Spinal cord (tissue), 10 donors: ENCODE results near the gene TSHR. TPM values are rescaled to one million over a fixed set of nuclear protein-coding genes. Genes with fewer than 3 reads are reported as not detected.
A peak's percentile ranks its signal among the peaks of the same experiment; 100 is the strongest.

Experiments used
- DNase-seq, 6 donors: peaks; one replicate each; pipeline versions ENCODE4 v3.0.0 to v3.0.0-alpha.2; 2013 to 2015; ENCODE audit warnings: low spot score in 6 of 6, low read depth in 4 of 6
- H3K27ac ChIP-seq: one replicate; pipeline ENCODE4 v1.5.1; 2013; ENCODE audit warnings: low read depth, low read length, control low read depth
- H3K27me3 ChIP-seq: one replicate; pipeline ENCODE4 v1.6.1; 2013; ENCODE audit warnings: low read length; ENCODE audit not compliant: control insufficient read depth, insufficient read depth
- H3K36me3 ChIP-seq: one replicate; pipeline ENCODE4 v1.6.1; 2013; ENCODE audit warnings: low read length; ENCODE audit not compliant: control insufficient read depth, insufficient read depth
- H3K4me1 ChIP-seq: one replicate; pipeline ENCODE4 v1.6.1; 2013; ENCODE audit warnings: low read length; ENCODE audit not compliant: control insufficient read depth, insufficient read depth
- H3K4me3 ChIP-seq: one replicate; pipeline ENCODE4 v1.5.1; 2013; ENCODE audit warnings: low read depth, low read length, control low read depth
- H3K9me3 ChIP-seq: one replicate; pipeline ENCODE4 v1.6.1; 2013; ENCODE audit warnings: low read length; ENCODE audit not compliant: control insufficient read depth, insufficient read depth
- WGBS: methylation state at CpG from one replicate; pipeline ENCODE4 v1.1.5; 2013; ENCODE audit warnings: missing lambda C conversion rate; ENCODE audit not compliant: insufficient coverage; 5-methylcytosine and 5-hydroxymethylcytosine counted together
- polyA plus RNA-seq, 2 donors: library from polyadenylated mRNA; unstranded; fragments of 120-200 nt; gene quantifications; one replicate each; pipeline ENCODE4 v1.2.1, GENCODE V29; 2013; ENCODE audit not compliant: insufficient read length in 2 of 2
- total RNA-seq, 2 donors: library from RNA; depleted of rRNA in 1 of 2; stranded (reverse); fragments of 120-200 nt in 1 of 2; fragments of >200 nt in 1 of 2; gene quantifications; one replicate each; pipeline versions ENCODE4 v1.2.3 to v1.2.4, GENCODE V29; 2013 to 2014
- donor health status: healthy.

Gene TSHR
- total and polyA plus RNA-seq, 4 donors, result 3.3 to 6.5 (median 4.8) TPM

DNA sequence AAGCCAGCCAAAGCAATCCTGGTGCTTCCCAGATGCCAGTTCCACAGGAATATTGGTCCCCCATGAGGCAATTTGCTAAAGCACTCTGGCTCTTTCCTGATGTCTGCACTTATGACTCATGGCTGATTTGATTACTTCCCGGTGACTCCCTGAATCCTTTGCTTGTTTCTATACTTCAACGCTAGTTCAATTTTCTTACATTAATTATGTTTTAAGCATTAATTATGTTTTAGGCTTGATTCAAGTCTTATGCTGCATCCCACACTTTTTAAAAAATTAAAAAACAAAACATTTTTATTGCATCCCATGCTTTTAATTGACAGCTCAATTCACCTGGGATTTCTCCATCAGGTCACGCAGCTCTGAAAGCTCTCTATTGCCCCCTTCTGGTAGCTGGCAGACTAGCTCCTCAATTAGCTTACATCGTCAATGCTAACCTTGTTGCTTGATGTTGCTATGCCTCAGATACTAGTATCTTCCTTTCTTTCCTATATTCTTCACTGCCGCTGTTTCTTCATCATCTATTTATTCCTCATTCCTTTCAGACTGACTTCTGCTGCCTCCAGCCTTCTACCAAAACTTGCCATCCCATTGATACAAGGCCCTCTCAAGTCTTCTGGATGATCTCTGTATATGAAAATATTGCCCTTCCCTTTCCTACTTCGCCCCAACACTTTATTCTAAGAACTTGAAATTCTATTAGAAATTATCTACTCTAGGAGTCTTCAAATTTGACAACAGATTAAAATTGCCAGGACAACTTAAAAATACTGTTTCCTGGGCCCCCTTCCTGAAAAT, 32.0 kb downstream of the TSHR start:
- Histone ChIP-seq H3K4me3 (no peak overlapping the region), H3K27ac (no peak overlapping the region), H3K9me3 (no peaks in the 10 kb centered on the region), H3K36me3 (no peaks in the 10 kb centered on the region), H3K27me3 (no peaks in the 10 kb centered on the region), H3K4me1 (no peaks in the 10 kb centered on the region)
- WGBS, result 18% methylated on average over 3 of the region's 6 CpGs
- DNase-seq, result peak in 4 of 6 donors; percentile 43 to 90 (median 68)

GRCh38 chr14:80988192-80988591, 32.8 kb downstream of the TSHR start:
- no peak for DNase-seq
- no peak overlapping the region for H3K4me3 ChIP-seq
- H3K9me3 ChIP-seq, result no peaks in the 10 kb centered on the region
- H3K27me3 ChIP-seq, result no peaks in the 10 kb centered on the region
- no peaks in the 10 kb centered on the region for H3K4me1 ChIP-seq
- H3K36me3 ChIP-seq, result no peaks in the 10 kb centered on the region
- WGBS, result 56% methylated on average over 1 of the region's 1 CpG
- no peak overlapping the region for H3K27ac ChIP-seq

DNA sequence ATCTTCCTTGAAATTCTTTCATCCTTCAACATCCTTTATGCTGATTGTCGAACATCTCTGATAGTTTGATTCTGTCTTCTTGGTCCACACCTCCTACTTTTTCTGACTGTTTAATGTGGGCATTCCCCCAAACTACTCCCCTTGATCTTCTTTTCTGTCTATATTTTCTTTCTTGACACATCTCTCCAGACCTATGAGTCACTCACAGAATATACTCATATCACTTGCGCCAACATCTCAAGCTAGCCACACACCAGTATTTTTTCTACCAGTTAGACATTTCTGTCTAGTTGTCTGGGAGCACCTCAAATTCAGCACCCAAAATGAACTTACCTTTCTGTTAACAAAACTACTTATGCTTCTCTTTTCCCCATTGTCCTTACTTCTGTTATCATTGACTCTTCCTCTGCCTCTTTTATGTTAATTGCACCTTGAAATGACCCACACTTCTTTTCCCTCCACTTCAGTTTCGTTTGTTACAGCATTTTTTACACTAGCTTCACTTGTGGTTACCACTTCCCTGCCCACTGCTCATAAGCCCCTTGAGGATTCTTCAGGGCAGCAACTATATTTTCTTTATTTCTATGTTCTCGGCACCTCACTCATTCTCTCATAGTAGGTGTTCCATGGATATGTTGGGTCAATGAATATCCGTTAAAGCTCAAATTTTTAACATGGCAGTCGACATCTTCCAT, 33.5 kb downstream of the TSHR start:
- Histone ChIP-seq H3K36me3 (no peaks in the 10 kb centered on the region), H3K4me1 (no peaks in the 10 kb centered on the region), H3K27me3 (no peaks in the 10 kb centered on the region), H3K9me3 (no peaks in the 10 kb centered on the region), H3K4me3 (no peak overlapping the region), H3K27ac (no peak overlapping the region)
- whole genome bisulfite sequencing, result 84% methylated on average over 5 of the region's 6 CpGs
- no peak for DNase-seq

- Histone ChIP-seq H3K4me1 (no peaks in the 10 kb centered on the region), H3K36me3 (no peaks in the 10 kb centered on the region), H3K27ac (no peak overlapping the region), H3K4me3 (no peak overlapping the region), H3K9me3 (no peaks in the 10 kb centered on the region), H3K27me3 (no peaks in the 10 kb centered on the region)
- no CpG with 5 or more reads among the region's 3 CpGs for WGBS
- no peak for DNase-seq
Measured at GRCh38 chr14:80992580-80992979, 37.2 kb downstream of the TSHR start.

DNA sequence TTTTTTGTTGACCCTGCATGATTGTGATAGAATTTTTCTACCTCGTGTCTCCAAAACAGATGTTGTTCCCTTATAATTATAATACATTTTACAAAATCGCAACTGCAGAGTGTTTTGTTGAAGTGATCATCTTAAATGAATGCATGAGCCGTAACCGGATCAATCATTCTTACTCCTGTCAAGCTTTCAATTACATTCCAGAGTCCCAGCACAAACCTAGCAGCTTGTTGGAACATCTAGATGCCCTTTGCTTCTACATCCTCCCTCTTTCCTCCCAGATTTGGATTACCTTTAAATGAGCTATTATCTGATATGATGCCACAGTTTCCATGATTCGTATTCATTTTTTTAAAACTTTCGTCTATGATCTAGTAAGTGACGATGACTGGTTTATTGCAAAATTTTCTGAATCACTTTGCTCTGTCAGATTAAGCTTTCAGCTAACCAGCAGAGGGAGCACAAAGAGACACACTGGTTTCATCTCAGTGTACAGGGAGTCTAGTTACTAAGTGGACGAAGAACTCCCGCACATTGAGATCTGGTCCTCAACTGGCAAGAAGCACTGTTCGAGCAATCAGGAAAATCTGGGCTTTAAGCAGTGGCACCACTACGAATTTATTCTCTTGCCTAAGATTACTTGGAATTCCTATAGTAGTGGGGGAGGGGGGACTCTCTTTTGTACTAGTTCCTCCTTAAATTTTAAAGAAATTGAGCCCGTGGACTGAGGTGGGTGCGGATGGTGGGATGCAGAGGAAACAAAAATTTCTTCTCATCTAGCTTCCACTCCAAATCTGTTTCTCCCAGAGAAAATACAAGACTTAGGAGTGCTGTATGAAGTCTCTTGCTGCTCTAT, 40.9 kb downstream of the TSHR start:
- peak in 2 of 6 donors; percentile 71 to 73 for DNase-seq
- Histone ChIP-seq H3K4me3 (no peak overlapping the region), H3K27ac (no peak overlapping the region), H3K4me1 (no peaks in the 10 kb centered on the region), H3K9me3 (no peaks in the 10 kb centered on the region), H3K27me3 (no peaks in the 10 kb centered on the region), H3K36me3 (no peaks in the 10 kb centered on the region)
- 56% methylated on average over 4 of the region's 13 CpGs for WGBS

DNA sequence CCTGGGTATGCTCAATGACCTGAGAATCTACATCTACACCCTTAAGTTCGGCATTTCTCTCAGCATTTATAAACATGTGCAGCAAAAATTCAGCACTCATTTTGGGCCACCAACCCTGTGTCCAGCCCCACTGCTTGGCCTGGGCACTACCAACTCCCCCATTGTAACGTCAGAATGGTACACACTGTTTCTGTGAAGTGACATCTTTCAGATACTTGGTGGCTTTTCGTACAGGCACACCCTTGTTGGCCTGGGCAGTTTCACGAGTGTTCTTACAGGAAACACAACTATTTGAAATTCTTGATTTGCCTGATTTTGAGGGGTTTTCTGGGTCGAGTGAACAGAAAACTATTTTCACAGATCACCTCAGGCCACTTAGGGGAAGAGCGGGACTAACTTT, 46.0 kb downstream of the TSHR start:
- no peaks in the 10 kb centered on the region for H3K9me3 ChIP-seq
- DNase-seq, result no peak
- no peaks in the 10 kb centered on the region for H3K4me1 ChIP-seq
- no peaks in the 10 kb centered on the region for H3K27me3 ChIP-seq
- no peaks in the 10 kb centered on the region for H3K36me3 ChIP-seq
- no peak overlapping the region for H3K4me3 ChIP-seq
- no peak overlapping the region for H3K27ac ChIP-seq
- 59% methylated on average over 5 of the region's 6 CpGs for WGBS

- Histone ChIP-seq H3K4me1 (no peaks in the 10 kb centered on the region), H3K36me3 (no peaks in the 10 kb centered on the region), H3K4me3 (no peak overlapping the region), H3K27me3 (no peaks in the 10 kb centered on the region), H3K27ac (no peak overlapping the region), H3K9me3 (no peaks in the 10 kb centered on the region)
- 100% methylated on average over 1 of the region's 1 CpG for WGBS
- DNase-seq, result no peak
Measured at GRCh38 chr14:81004575-81004974, 49.2 kb downstream of the TSHR start.

DNA sequence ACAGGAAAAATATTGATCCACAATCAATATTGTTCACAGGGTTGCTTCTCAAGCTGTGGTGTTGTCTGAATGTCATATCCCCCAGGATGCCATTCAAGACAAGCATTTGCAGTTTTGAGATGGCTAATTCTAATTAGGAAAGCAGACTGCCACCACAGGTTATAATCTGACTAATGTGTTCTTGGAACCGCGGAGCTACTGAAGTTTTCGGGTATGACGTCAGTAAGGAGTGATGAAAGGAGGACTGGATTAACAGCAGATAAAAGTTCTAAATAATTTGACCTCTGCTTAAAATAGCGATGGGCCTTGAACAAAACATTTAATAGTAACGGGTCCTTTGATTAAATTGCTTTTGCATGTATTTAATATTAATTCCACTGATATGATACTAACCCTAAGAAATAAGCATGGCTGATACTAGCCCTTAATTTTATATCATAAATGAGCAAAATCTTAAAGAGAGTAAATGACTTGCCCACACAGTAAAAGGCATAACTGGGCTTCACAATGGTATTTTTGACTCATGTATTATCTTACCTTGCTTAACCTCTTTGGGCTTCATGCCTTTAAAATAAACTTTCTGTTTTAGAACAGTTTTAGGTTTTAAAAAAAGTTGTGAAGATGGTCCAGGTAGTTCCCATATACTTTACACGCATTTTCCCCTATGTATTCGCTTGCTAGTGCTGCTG, 50.3 kb downstream of the TSHR start:
- H3K4me3 ChIP-seq, result no peak overlapping the region

GRCh38 chr14:81006266-81006665, 50.8 kb downstream of the TSHR start:
- Histone ChIP-seq H3K36me3 (no peaks in the 10 kb centered on the region), H3K9me3 (no peaks in the 10 kb centered on the region), H3K27ac (no peak overlapping the region), H3K4me1 (no peaks in the 10 kb centered on the region), H3K27me3 (no peaks in the 10 kb centered on the region), H3K4me3 (no peak overlapping the region)
- no CpG with 5 or more reads among the region's 3 CpGs for whole genome bisulfite sequencing
- DNase-seq, result no peak

More for the DNA sequence above, 50.3 kb downstream of the TSHR start:
- no peaks in the 10 kb centered on the region for H3K4me1 ChIP-seq
- no peaks in the 10 kb centered on the region for H3K27me3 ChIP-seq
- no peak for DNase-seq
- 91% methylated on average over 6 of the region's 8 CpGs for WGBS
- no peaks in the 10 kb centered on the region for H3K9me3 ChIP-seq
- H3K36me3 ChIP-seq, result no peaks in the 10 kb centered on the region
- H3K27ac ChIP-seq, result no peak overlapping the region
